ENCODE data around the gene NEK4.

The NEK4 gene

GRCh38 chr3:52770496-52771333, at the start of gene NEK4 (continued):
- TF ChIP-seq TRIM28 (IDR thresholded peaks at IDR 0.05; ENCODE audit: borderline replicate concordance, low read length) (no peak), ZNF292 (tag by site-specific recombination; IDR thresholded peaks at IDR 0.05; ENCODE audit: borderline replicate concordance, low read depth) (no peak), KLF7 (tag by site-specific recombination; IDR thresholded peaks at IDR 0.05; ENCODE audit: borderline replicate concordance) (no peak), ZNF324 (tag by site-specific recombination; IDR thresholded peaks at IDR 0.05) (no peak), ZNF155 (tag by site-specific recombination; IDR thresholded peaks at IDR 0.05) (no peak), ZNF112 (tag by site-specific recombination; IDR thresholded peaks at IDR 0.05) (no peak), ZSCAN30 (tag by site-specific recombination; IDR thresholded peaks at IDR 0.05) (no peak), ZNF391 (tag by site-specific recombination; IDR thresholded peaks at IDR 0.05; ENCODE audit: borderline replicate concordance, low read depth) (no peak), RBAK (tag by site-specific recombination; IDR thresholded peaks at IDR 0.05) (no peak), ZNF24 (tag by site-specific recombination; IDR thresholded peaks at IDR 0.05) (0 out of 2 replicates have a peak, but pooled peaks have one; percentile 36), ZNF138 (tag by site-specific recombination; IDR thresholded peaks at IDR 0.05; ENCODE audit: borderline replicate concordance) (no peak), ZNF398 (tag by site-specific recombination; IDR thresholded peaks at IDR 0.05) (peak; percentile 45), AEBP2 (tag by site-specific recombination; IDR thresholded peaks at IDR 0.05; ENCODE audit: borderline replicate concordance) (no peak), ZNF335 (tag by site-specific recombination; conservative IDR thresholded peaks at IDR 0.05) (peak; percentile 83), ZNF776 (tag by site-specific recombination; IDR thresholded peaks at IDR 0.05; ENCODE audit: borderline replicate concordance) (no peak), SCRT2 (tag by site-specific recombination; IDR thresholded peaks at IDR 0.05) (no peak), ZNF558 (tag by site-specific recombination; IDR thresholded peaks at IDR 0.05) (no peak)
- TF ChIP-seq, protein P1, sequence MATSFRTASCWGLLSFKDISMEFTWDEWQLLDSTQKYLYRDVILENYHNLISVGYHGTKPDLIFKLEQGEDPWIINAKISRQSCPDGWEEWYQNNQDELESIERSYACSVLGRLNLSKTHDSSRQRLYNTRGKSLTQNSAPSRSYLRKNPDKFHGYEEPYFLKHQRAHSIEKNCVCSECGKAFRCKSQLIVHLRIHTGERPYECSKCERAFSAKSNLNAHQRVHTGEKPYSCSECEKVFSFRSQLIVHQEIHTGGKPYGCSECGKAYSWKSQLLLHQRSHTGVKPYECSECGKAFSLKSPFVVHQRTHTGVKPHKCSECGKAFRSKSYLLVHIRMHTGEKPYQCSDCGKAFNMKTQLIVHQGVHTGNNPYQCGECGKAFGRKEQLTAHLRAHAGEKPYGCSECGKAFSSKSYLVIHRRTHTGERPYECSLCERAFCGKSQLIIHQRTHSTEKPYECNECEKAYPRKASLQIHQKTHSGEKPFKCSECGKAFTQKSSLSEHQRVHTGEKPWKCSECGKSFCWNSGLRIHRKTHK (tag by site-specific recombination; IDR thresholded peaks at IDR 0.05): no peak
- TF ChIP-seq, protein P2, sequence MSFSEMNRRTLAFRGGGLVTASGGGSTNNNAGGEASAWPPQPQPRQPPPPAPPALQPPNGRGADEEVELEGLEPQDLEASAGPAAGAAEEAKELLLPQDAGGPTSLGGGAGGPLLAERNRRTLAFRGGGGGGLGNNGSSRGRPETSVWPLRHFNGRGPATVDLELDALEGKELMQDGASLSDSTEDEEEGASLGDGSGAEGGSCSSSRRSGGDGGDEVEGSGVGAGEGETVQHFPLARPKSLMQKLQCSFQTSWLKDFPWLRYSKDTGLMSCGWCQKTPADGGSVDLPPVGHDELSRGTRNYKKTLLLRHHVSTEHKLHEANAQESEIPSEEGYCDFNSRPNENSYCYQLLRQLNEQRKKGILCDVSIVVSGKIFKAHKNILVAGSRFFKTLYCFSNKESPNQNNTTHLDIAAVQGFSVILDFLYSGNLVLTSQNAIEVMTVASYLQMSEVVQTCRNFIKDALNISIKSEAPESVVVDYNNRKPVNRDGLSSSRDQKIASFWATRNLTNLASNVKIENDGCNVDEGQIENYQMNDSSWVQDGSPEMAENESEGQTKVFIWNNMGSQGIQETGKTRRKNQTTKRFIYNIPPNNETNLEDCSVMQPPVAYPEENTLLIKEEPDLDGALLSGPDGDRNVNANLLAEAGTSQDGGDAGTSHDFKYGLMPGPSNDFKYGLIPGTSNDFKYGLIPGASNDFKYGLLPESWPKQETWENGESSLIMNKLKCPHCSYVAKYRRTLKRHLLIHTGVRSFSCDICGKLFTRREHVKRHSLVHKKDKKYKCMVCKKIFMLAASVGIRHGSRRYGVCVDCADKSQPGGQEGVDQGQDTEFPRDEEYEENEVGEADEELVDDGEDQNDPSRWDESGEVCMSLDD (tag by site-specific recombination; IDR thresholded peaks at IDR 0.05): no peak
- TF ChIP-seq, protein P3, sequence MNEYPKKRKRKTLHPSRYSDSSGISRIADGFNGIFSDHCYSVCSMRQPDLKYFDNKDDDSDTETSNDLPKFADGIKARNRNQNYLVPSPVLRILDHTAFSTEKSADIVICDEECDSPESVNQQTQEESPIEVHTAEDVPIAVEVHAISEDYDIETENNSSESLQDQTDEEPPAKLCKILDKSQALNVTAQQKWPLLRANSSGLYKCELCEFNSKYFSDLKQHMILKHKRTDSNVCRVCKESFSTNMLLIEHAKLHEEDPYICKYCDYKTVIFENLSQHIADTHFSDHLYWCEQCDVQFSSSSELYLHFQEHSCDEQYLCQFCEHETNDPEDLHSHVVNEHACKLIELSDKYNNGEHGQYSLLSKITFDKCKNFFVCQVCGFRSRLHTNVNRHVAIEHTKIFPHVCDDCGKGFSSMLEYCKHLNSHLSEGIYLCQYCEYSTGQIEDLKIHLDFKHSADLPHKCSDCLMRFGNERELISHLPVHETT (tag by site-specific recombination; IDR thresholded peaks at IDR 0.05): no peak
- TF ChIP-seq, protein P4, sequence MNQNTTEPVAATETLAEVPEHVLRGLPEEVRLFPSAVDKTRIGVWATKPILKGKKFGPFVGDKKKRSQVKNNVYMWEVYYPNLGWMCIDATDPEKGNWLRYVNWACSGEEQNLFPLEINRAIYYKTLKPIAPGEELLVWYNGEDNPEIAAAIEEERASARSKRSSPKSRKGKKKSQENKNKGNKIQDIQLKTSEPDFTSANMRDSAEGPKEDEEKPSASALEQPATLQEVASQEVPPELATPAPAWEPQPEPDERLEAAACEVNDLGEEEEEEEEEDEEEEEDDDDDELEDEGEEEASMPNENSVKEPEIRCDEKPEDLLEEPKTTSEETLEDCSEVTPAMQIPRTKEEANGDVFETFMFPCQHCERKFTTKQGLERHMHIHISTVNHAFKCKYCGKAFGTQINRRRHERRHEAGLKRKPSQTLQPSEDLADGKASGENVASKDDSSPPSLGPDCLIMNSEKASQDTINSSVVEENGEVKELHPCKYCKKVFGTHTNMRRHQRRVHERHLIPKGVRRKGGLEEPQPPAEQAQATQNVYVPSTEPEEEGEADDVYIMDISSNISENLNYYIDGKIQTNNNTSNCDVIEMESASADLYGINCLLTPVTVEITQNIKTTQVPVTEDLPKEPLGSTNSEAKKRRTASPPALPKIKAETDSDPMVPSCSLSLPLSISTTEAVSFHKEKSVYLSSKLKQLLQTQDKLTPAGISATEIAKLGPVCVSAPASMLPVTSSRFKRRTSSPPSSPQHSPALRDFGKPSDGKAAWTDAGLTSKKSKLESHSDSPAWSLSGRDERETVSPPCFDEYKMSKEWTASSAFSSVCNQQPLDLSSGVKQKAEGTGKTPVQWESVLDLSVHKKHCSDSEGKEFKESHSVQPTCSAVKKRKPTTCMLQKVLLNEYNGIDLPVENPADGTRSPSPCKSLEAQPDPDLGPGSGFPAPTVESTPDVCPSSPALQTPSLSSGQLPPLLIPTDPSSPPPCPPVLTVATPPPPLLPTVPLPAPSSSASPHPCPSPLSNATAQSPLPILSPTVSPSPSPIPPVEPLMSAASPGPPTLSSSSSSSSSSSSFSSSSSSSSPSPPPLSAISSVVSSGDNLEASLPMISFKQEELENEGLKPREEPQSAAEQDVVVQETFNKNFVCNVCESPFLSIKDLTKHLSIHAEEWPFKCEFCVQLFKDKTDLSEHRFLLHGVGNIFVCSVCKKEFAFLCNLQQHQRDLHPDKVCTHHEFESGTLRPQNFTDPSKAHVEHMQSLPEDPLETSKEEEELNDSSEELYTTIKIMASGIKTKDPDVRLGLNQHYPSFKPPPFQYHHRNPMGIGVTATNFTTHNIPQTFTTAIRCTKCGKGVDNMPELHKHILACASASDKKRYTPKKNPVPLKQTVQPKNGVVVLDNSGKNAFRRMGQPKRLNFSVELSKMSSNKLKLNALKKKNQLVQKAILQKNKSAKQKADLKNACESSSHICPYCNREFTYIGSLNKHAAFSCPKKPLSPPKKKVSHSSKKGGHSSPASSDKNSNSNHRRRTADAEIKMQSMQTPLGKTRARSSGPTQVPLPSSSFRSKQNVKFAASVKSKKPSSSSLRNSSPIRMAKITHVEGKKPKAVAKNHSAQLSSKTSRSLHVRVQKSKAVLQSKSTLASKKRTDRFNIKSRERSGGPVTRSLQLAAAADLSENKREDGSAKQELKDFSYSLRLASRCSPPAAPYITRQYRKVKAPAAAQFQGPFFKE (tag by site-specific recombination; IDR thresholded peaks at IDR 0.05; ENCODE audit: borderline replicate concordance): no peak
